ENCODE results near the gene MTO1.

Gene MTO1

GRCh38 chr6:73461537-73462350 is at the start of gene MTO1:
TSS of gene MTO1 (plus strand) at chr6:73461737. CDS start at chr6:73461855, 118 bp downstream.
- peak; percentile 96 for DNase-seq

GRCh38 chr6:73413102-73413501 is 48.4 kb upstream of the MTO1 start:
- no peak for DNase-seq

- DNase-seq = peak; percentile 31
Observed at GRCh38 chr6:73418081-73418741, 43.3 kb upstream of the MTO1 start.

- DNase-seq = no peak
Observed at GRCh38 chr6:73421534-73421933, 40.0 kb upstream of the MTO1 start.

- no peak for DNase-seq
Observed at GRCh38 chr6:73435236-73435635, 26.3 kb upstream of the MTO1 start.

GRCh38 chr6:73443555-73443954 is 18.0 kb upstream of the MTO1 start:
- DNase-seq = peak; percentile 45

- DNase-seq = peak; percentile 61
Observed at GRCh38 chr6:73451223-73452106, 10.1 kb upstream of the MTO1 start.

GRCh38 chr6:73452107-73452461 is 9.5 kb upstream of the MTO1 start, which contains the start of gene CGAS:
TSS of gene CGAS (minus strand) at chr6:73452297. CDS start at chr6:73452181, 116 bp downstream.
- DNase-seq = peak; percentile 84

GRCh38 chr6:73455865-73456629 is 5.5 kb upstream of the MTO1 start:
- DNase-seq = peak; percentile 44

- DNase-seq = peak; percentile 84
Observed at GRCh38 chr6:73459474-73459873, 2.1 kb upstream of the MTO1 start.

GRCh38 chr6:73460056-73460455 is 1.5 kb upstream of the MTO1 start:
- peak; percentile 66 for DNase-seq

GRCh38 chr6:73471686-73472290 is 10.3 kb downstream of the MTO1 start:
- DNase-seq = no peak

GRCh38 chr6:73476723-73477122 is 15.2 kb downstream of the MTO1 start:
- DNase-seq = no peak

GRCh38 chr6:73477407-73477806 is 15.9 kb downstream of the MTO1 start:
- no peak for DNase-seq

- no peak for DNase-seq
Observed at GRCh38 chr6:73481969-73482368, 20.4 kb downstream of the MTO1 start.

- DNase-seq = no peak
Observed at GRCh38 chr6:73484438-73484837, 22.9 kb downstream of the MTO1 start.

GRCh38 chr6:73487473-73487872 is 25.9 kb downstream of the MTO1 start:
- DNase-seq = no peak

GRCh38 chr6:73491377-73491776 is 29.8 kb downstream of the MTO1 start:
- DNase-seq = no peak

- DNase-seq = no peak
Observed at GRCh38 chr6:73497915-73498314, 36.4 kb downstream of the MTO1 start.

- no peak for DNase-seq
Observed at GRCh38 chr6:73503027-73503772, 41.7 kb downstream of the MTO1 start.

- no peak for DNase-seq
Observed at GRCh38 chr6:73504160-73504559, 42.6 kb downstream of the MTO1 start.

Measured in hematopoietic multipotent progenitor cell treated with erythropoietin and hydrocortisone succinate and interleukin-3 and kit ligand, for 8 days (in vitro differentiated cells).